Memory B cell (primary cell): ENCODE results near the gene CCL14.
"Not testable (repeated sequence)": the region's sequence is repeated elsewhere in the genome, so short reads cannot be mapped to it uniquely, and the experiment has no call there.

ENCODE experiments used
- ATAC-seq: fragments of 150-1000 bp; cut with Tn5 transposase; 2 replicates; pipeline ENCODE4 v1.10.0; 2021; ENCODE audit warnings: low read depth, mild to moderate bottlenecking, moderate library complexity
- DNase-seq, 2 donors: peaks; one replicate each; pipeline ENCODE4 v3.0.0; 2022; ENCODE audit warnings: low spot score in 2 of 2
- H3K27ac Mint-ChIP-seq: one replicate; pipeline ENCODE4 v1.8.0; 2022; ENCODE audit warnings: mild to moderate bottlenecking, moderate library complexity, mixed read lengths
- H3K27me3 Mint-ChIP-seq: one replicate; pipeline ENCODE4 v1.8.0; 2022; ENCODE audit warnings: mixed read lengths
- H3K36me3 Mint-ChIP-seq: one replicate; pipeline ENCODE4 v1.8.0; 2022; ENCODE audit warnings: mild to moderate bottlenecking, mixed read lengths
- H3K4me1 Mint-ChIP-seq: one replicate; pipeline ENCODE4 v1.8.0; 2022; ENCODE audit warnings: mixed read lengths
- H3K4me3 Mint-ChIP-seq: one replicate; pipeline ENCODE4 v1.8.0; 2022; ENCODE audit warnings: mild to moderate bottlenecking, moderate library complexity, mixed read lengths
- H3K9me3 Mint-ChIP-seq: one replicate; pipeline ENCODE4 v1.8.0; 2022; ENCODE audit warnings: mixed read lengths

The CCL14 gene

GRCh38 chr17:35986643-35987042, at the start of gene CCL14:
Gene CCL14 (minus strand): TSS chr17:35986729. CDS start chr17:35986649, 80 bp downstream.
- Mint-ChIP-seq H3K4me1 (no peaks in the 10 kb centered on the region), H3K27ac (peak within 1 kb of the TSS; percentile 8), H3K4me3 (no peak within 1 kb of the TSS), H3K36me3 (peaks cover 8% of the 10 kb centered on the region), H3K27me3 (peaks cover 5% of the 10 kb centered on the region), H3K9me3 (peaks cover 7% of the 10 kb centered on the region)
- DNase-seq: no peak
- ATAC-seq: no peak

DNA sequence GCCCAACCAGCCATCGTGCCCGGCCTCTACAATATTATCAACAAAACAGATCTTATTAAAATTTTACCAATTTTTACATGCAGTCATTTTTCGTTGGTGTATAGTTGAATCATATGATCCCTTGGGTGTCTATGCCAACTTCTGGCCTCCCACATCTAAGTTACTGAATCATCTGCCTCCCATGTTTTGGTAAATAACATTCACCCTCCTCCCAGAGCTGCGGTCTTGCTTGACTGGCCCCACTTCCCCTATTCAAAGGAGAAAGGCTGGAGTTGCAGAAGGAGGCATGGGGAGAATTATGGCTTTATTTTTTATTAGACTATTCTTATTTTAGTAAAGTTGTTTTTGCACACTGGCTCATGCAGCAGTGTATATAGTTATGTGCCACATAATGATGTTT, 49.7 kb upstream of the CCL14 start:
- H3K27me3 Mint-ChIP-seq: peaks cover 12% of the 10 kb centered on the region
- H3K9me3 Mint-ChIP-seq: no peaks in the 10 kb centered on the region
- no peaks in the 10 kb centered on the region for H3K36me3 Mint-ChIP-seq
- H3K4me1 Mint-ChIP-seq: peaks cover 5% of the 10 kb centered on the region
- no peak overlapping the region for H3K4me3 Mint-ChIP-seq
- no peak overlapping the region for H3K27ac Mint-ChIP-seq
- DNase-seq: no peak
- no peak for ATAC-seq

GRCh38 chr17:36034127-36034526, 47.6 kb upstream of the CCL14 start:
- peak; percentile 90 for ATAC-seq
- H3K36me3 Mint-ChIP-seq: no peaks in the 10 kb centered on the region
- H3K27me3 Mint-ChIP-seq: peaks cover 13% of the 10 kb centered on the region
- DNase-seq: no peak
- H3K27ac Mint-ChIP-seq: no peak overlapping the region
- peaks cover 5% of the 10 kb centered on the region for H3K4me1 Mint-ChIP-seq
- H3K4me3 Mint-ChIP-seq: no peak overlapping the region
- H3K9me3 Mint-ChIP-seq: no peaks in the 10 kb centered on the region

GRCh38 chr17:36030956-36031355, 44.4 kb upstream of the CCL14 start:
- H3K9me3 Mint-ChIP-seq: no peaks in the 10 kb centered on the region
- no peak overlapping the region for H3K27ac Mint-ChIP-seq
- no peak for DNase-seq
- no peak overlapping the region for H3K4me3 Mint-ChIP-seq
- no peaks in the 10 kb centered on the region for H3K36me3 Mint-ChIP-seq
- H3K27me3 Mint-ChIP-seq: peaks cover 15% of the 10 kb centered on the region
- H3K4me1 Mint-ChIP-seq: peaks cover 5% of the 10 kb centered on the region
- ATAC-seq: no peak

- ATAC-seq: no peak
- H3K27me3 Mint-ChIP-seq: peaks cover 10% of the 10 kb centered on the region
- H3K36me3 Mint-ChIP-seq: no peaks in the 10 kb centered on the region
- no peak overlapping the region for H3K4me3 Mint-ChIP-seq
- no peak for DNase-seq
- no peaks in the 10 kb centered on the region for H3K4me1 Mint-ChIP-seq
- no peak overlapping the region for H3K27ac Mint-ChIP-seq
- H3K9me3 Mint-ChIP-seq: no peaks in the 10 kb centered on the region
Measured at GRCh38 chr17:36027761-36028160, 41.2 kb upstream of the CCL14 start.

GRCh38 chr17:36024106-36024869, 37.8 kb upstream of the CCL14 start:
- no peaks in the 10 kb centered on the region for H3K4me1 Mint-ChIP-seq
- peaks cover 11% of the 10 kb centered on the region for H3K27me3 Mint-ChIP-seq
- ATAC-seq: no peak
- H3K27ac Mint-ChIP-seq: no peak overlapping the region
- H3K4me3 Mint-ChIP-seq: no peak overlapping the region
- no peaks in the 10 kb centered on the region for H3K36me3 Mint-ChIP-seq
- H3K9me3 Mint-ChIP-seq: no peaks in the 10 kb centered on the region
- no peak for DNase-seq

- Mint-ChIP-seq H3K4me1 (peaks cover 10% of the 10 kb centered on the region), H3K36me3 (no peaks in the 10 kb centered on the region), H3K9me3 (no peaks in the 10 kb centered on the region), H3K4me3 (no peak overlapping the region), H3K27me3 (peaks cover 12% of the 10 kb centered on the region), H3K27ac (no peak overlapping the region)
- DNase-seq (no peak), ATAC-seq (no peak)
Measured at GRCh38 chr17:36019423-36019822, 32.9 kb upstream of the CCL14 start.

- DNase-seq (no peak), ATAC-seq (peak; percentile 42)
- H3K4me3 Mint-ChIP-seq: no peak within 1 kb of the TSS
- peaks cover 3% of the 10 kb centered on the region for H3K36me3 Mint-ChIP-seq
- peaks cover 12% of the 10 kb centered on the region for H3K27me3 Mint-ChIP-seq
- H3K4me1 Mint-ChIP-seq: peaks cover 10% of the 10 kb centered on the region
- no peaks in the 10 kb centered on the region for H3K9me3 Mint-ChIP-seq
- no peak within 1 kb of the TSS for H3K27ac Mint-ChIP-seq
Measured at GRCh38 chr17:36017799-36018198, 31.3 kb upstream of the CCL14 start, which contains the start of gene CCL23. Gene CCL23 (minus strand): TSS chr17:36017972. CDS start chr17:36017897, 75 bp downstream.

DNA sequence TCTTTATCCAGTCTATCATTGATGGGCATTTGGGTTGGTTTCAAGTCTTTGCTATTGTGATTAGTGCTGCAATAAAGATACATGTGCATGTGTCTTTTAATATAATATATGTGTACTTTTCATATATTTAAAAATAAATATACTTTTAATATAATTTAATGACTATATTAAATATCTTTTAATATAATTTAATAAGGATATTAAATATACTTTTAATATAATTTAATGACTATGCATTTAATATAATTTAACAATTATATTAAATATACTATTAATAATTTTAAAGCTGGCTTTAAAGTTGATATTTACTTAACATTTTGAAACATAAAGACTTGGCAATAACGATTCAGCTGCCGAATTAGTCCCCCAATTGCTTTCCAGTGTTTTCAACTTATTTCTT, 30.0 kb upstream of the CCL14 start:
- DNase-seq (no peak), ATAC-seq (no peak)
- no peak overlapping the region for H3K4me3 Mint-ChIP-seq
- peaks cover 7% of the 10 kb centered on the region for H3K27me3 Mint-ChIP-seq
- H3K4me1 Mint-ChIP-seq: peaks cover 10% of the 10 kb centered on the region
- peaks cover 3% of the 10 kb centered on the region for H3K36me3 Mint-ChIP-seq
- no peak overlapping the region for H3K27ac Mint-ChIP-seq
- peaks cover 3% of the 10 kb centered on the region for H3K9me3 Mint-ChIP-seq

- not testable (repeated sequence) for H3K27me3 Mint-ChIP-seq, H3K4me3 Mint-ChIP-seq, H3K27ac Mint-ChIP-seq, H3K36me3 Mint-ChIP-seq, ATAC-seq, DNase-seq, H3K9me3 Mint-ChIP-seq
- peaks cover 10% of the 10 kb centered on the region for H3K4me1 Mint-ChIP-seq
Measured at GRCh38 chr17:36015895-36016294, 29.4 kb upstream of the CCL14 start.

DNA sequence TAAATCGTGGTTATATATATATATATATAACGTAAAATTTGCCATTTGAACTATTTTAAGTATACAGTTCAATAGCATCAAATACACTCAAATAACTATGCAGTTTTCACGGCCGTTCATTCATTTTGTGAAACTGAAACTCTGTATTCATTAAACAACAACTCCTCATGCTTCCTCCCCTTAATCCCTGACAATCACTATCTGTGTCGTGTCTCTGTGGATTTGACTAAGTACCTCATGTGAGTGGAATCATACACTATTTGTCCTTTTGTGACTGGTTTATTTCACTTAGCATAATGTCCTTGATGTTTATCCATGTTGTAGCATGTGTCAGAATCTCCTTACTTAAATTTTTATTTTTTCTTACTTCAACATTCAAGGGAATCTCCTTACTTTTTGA, 28.4 kb upstream of the CCL14 start:
- Mint-ChIP-seq H3K27ac (no peak overlapping the region), H3K9me3 (peaks cover 3% of the 10 kb centered on the region), H3K4me3 (no peak overlapping the region), H3K4me1 (peaks cover 10% of the 10 kb centered on the region), H3K27me3 (peaks cover 4% of the 10 kb centered on the region), H3K36me3 (peaks cover 3% of the 10 kb centered on the region)
- DNase-seq (no peak), ATAC-seq (no peak)

- DNase-seq (no peak), ATAC-seq (no peak)
- Mint-ChIP-seq H3K27me3 (peaks cover 3% of the 10 kb centered on the region), H3K27ac (no peak overlapping the region), H3K4me3 (no peak overlapping the region), H3K36me3 (peaks cover 3% of the 10 kb centered on the region), H3K4me1 (no peaks in the 10 kb centered on the region), H3K9me3 (peaks cover 5% of the 10 kb centered on the region)
Measured at GRCh38 chr17:36011201-36011600, 24.7 kb upstream of the CCL14 start.

DNA sequence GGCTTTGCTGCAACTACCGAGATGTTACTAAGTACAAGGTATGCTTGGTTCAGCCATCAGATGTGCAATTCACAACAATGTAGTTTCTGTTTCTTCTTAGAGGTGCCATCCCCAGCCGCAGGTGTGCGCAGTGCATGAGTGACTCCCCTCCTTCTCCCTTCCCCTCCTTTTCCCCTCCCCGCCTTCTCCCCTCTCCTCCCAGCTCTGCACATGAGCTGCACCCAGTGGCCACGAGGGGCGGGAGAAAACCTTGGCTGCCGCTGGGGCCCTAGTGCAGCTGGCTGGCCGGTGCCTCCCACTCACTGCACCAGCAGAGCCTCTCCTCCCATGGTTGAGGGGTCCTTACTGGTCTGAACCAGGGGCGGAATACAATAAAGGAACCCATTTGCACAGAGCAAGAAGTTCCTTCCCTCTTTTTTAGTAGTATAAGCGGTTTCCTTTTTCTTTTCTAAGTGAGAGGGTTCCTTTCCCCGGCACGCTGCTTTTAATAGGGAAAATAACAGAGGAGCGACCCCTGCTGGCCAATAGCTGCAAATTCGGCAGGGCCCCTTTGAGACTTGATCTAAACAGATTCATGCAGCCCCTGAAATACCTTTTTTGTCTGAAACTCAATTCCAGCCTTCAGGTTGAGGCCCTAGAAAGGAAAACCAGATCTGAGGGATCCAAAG, 22.6 kb upstream of the CCL14 start:
- Mint-ChIP-seq H3K4me3 (peak overlapping the region; percentile 29), H3K9me3 (peaks cover 5% of the 10 kb centered on the region), H3K27me3 (peaks cover 2% of the 10 kb centered on the region), H3K4me1 (no peaks in the 10 kb centered on the region), H3K36me3 (peaks cover 3% of the 10 kb centered on the region), H3K27ac (no peak overlapping the region)
- ATAC-seq (peak; percentile 56), DNase-seq (no peak)

- Mint-ChIP-seq H3K4me1 (no peaks in the 10 kb centered on the region), H3K27ac (no peak overlapping the region), H3K4me3 (no peak overlapping the region), H3K36me3 (no peaks in the 10 kb centered on the region), H3K9me3 (peaks cover 2% of the 10 kb centered on the region), H3K27me3 (peaks cover 14% of the 10 kb centered on the region)
- DNase-seq (no peak), ATAC-seq (no peak)
Measured at GRCh38 chr17:36004594-36005108, 18.1 kb upstream of the CCL14 start.
